Measurements from ENCODE around the gene FAAP20. TPM values are rescaled to one million over a fixed set of nuclear protein-coding genes. Genes with fewer than 3 reads are reported as not detected.

FAAP20 gene
- total and polyA plus RNA-seq, 7 donors = 17.8 to 48.1 (median 22.1) TPM

- Histone ChIP-seq H3K27ac (no peak overlapping the region), H3K27me3 (ENCODE audit: insufficient read depth in 3 of 3, low read length in 2 of 3) (no peaks in the 10 kb centered on the region), H3K9me3 (no peaks in the 10 kb centered on the region), H3K36me3 (ENCODE audit: insufficient read depth in 1 of 2, low read depth in 1 of 2) (peaks cover 0 to 5% of the 10 kb centered on the region in 2 donors), H3K4me1 (peaks cover 71% of the 10 kb centered on the region), H3K4me3 (no peak overlapping the region)
- DNase-seq = no peak
- 87 to 90% (median 88%) methylated on average over 30 of the region's 30 CpGs for WGBS, 3 donors
- ATAC-seq = no peak
- TF ChIP-seq, protein P1, sequence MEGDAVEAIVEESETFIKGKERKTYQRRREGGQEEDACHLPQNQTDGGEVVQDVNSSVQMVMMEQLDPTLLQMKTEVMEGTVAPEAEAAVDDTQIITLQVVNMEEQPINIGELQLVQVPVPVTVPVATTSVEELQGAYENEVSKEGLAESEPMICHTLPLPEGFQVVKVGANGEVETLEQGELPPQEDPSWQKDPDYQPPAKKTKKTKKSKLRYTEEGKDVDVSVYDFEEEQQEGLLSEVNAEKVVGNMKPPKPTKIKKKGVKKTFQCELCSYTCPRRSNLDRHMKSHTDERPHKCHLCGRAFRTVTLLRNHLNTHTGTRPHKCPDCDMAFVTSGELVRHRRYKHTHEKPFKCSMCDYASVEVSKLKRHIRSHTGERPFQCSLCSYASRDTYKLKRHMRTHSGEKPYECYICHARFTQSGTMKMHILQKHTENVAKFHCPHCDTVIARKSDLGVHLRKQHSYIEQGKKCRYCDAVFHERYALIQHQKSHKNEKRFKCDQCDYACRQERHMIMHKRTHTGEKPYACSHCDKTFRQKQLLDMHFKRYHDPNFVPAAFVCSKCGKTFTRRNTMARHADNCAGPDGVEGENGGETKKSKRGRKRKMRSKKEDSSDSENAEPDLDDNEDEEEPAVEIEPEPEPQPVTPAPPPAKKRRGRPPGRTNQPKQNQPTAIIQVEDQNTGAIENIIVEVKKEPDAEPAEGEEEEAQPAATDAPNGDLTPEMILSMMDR (IDR thresholded peaks at IDR 0.05) = no peak
- intact Hi-C loops (cut with DNase I) = loop anchor here in 1 of 2 donors (10.0 kb wide), 1 partner anchor 65 kb away; no protein-coding TSS in a partner anchor
These were observed 44.9 kb upstream of the FAAP20 start for GRCh38 chr1:2239384-2239985.

DNA sequence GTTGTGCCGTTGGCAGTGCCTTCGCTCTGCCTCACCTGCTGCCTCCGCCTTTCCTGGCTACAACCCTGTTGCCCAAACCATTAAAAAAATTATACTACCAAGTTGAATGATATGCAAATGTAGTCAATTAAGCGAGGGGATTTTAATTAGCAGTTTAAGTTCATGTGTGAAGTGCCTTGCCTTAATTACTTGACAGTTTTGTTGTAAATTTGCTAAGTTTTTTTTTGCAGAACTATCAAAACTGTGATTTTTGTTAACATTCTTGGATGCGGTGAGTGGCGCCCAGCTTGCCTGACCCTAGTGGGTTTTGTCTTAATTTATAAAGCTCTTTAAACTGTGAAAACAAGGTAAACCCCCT is 44.4 kb upstream of the FAAP20 start:
- no peak overlapping the region for H3K27ac ChIP-seq
- peaks cover 76% of the 10 kb centered on the region for H3K4me1 ChIP-seq
- no peak overlapping the region for H3K4me3 ChIP-seq
- intact Hi-C loops (cut with DNase I) = loop anchor here in 1 of 2 donors (10.0 kb wide), 1 partner anchor 66 kb away; no protein-coding TSS in a partner anchor
- peaks cover 0 to 5% of the 10 kb centered on the region in 2 donors for H3K36me3 ChIP-seq (ENCODE audit: insufficient read depth in 1 of 2, low read depth in 1 of 2)
- H3K27me3 ChIP-seq (ENCODE audit: insufficient read depth in 3 of 3, low read length in 2 of 3) = no peaks in the 10 kb centered on the region
- DNase-seq (no peak), ATAC-seq (no peak)
- no peaks in the 10 kb centered on the region for H3K9me3 ChIP-seq
- TF ChIP-seq, protein P1 (IDR thresholded peaks at IDR 0.05) = no peak
- WGBS, 3 donors = 63 to 77% (median 68%) methylated on average over 6 of the region's 6 CpGs

DNA sequence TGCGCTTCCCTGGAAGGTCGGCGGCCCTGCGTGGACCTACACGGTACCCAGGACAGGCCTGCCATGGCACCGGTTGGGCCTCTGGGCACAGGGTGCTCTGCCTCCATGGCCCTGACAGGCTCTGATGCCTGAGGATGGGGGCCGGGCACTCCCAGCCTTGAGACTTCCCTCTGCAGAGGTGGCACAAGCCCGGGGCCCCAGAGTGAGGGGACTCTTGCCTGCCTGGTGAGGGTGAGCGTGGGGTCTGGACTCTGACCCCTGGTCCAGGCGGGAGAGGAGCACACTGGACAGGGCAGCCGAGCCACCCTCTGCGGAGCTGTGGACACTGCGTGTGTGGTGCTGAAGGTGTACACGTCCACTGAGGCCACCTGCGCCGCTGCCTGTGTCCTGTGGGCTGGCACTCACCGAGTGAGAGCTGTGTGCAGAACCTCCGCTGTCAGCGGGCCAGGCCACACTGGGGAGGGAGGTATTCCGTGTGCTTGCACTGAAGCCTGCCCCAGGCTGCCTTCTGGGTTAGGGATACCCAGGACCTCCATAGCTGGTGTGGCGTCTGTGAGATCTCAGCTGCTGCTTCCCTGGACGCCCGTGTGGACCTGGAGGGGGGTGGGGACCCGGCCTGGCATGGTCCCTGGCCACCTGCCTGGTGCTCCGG is 43.9 kb upstream of the FAAP20 start:
- Histone ChIP-seq H3K27ac (no peak overlapping the region), H3K9me3 (no peaks in the 10 kb centered on the region), H3K36me3 (ENCODE audit: insufficient read depth in 1 of 2, low read depth in 1 of 2) (peaks cover 0 to 5% of the 10 kb centered on the region in 2 donors), H3K4me1 (peaks cover 77% of the 10 kb centered on the region), H3K27me3 (ENCODE audit: insufficient read depth in 3 of 3, low read length in 2 of 3) (no peaks in the 10 kb centered on the region), H3K4me3 (no peak overlapping the region)
- DNase-seq = peak in 1 of 2 donors; percentile 22
- ATAC-seq = peak in 1 of 4 donors; percentile 38
- TF ChIP-seq, protein P1 (IDR thresholded peaks at IDR 0.05) = no peak
- WGBS, 3 donors = 57 to 68% (median 58%) methylated on average over 25 of the region's 25 CpGs
- intact Hi-C loops (cut with DNase I) = loop anchor here in 1 of 2 donors (10.0 kb wide), 1 partner anchor 66 kb away; no protein-coding TSS in a partner anchor

DNA sequence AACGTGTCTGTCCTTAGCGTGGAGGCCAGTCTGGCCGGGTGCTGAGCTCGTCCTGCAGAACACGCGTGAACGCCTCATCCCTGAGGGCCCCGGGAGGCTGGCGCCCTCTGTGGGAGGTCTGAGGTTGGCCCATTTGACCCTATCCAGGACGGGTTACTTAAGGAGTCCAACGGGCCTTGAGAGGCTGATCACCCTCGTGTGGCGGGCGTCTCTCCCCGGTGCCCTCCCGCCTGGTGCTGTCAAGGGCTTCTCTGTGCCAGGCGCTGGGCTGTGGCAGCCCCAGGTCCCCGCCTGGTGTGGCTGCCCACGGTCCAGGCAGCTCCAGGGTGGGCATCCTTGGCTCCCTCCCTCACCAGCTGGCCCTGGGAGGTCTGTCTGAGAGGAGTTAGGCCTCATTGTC is 43.2 kb upstream of the FAAP20 start:
- Histone ChIP-seq H3K36me3 (ENCODE audit: insufficient read depth in 1 of 2, low read depth in 1 of 2) (peaks cover 0 to 5% of the 10 kb centered on the region in 2 donors), H3K27ac (no peak overlapping the region), H3K4me3 (no peak overlapping the region), H3K4me1 (peaks cover 76% of the 10 kb centered on the region), H3K27me3 (ENCODE audit: insufficient read depth in 3 of 3, low read length in 2 of 3) (no peaks in the 10 kb centered on the region), H3K9me3 (no peaks in the 10 kb centered on the region)
- WGBS, 3 donors = 52 to 72% (median 53%) methylated on average over 19 of the region's 19 CpGs
- DNase-seq (peak in 1 of 2 donors; percentile 47), ATAC-seq (peak in 1 of 4 donors; percentile 16)
- intact Hi-C loops (cut with DNase I) = loop anchor here in 1 of 2 donors (10.0 kb wide), 1 partner anchor 67 kb away; no protein-coding TSS in a partner anchor
- TF ChIP-seq, protein P1 (IDR thresholded peaks at IDR 0.05) = peak; percentile 10

Data from psoas muscle (tissue), 8 donors.